ENCODE data around the gene ASCC1. TPM values are rescaled to one million over a fixed set of nuclear protein-coding genes. Genes with fewer than 3 reads are reported as not detected.

Gene ASCC1
- total RNA-seq, 1 donor from 2014 or later = 21.4 TPM

DNA sequence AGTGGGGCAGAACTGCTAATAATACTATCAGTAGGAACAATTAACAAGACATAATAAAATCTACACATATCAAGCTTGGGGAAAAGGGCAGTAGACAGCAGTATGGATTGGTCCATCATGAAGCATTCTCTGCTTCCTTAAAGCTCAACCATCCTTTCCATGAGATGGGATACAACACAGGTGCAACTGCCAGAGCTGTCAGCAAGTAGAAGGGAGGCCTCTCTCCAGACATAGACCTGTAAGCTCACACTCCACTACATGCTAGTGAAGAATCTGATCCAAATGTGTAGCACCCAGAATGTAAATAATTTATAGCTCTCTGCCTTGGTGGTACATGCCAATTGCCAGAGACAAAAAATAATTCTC is 41.8 kb downstream of the ASCC1 start:
- no peak overlapping the region for H3K9ac ChIP-seq (ENCODE audit: low read depth in 1 of 3, low read length in 3 of 3)
- no peak overlapping the region for H3K4me3 ChIP-seq (ENCODE audit: low read length in 3 of 3)
- no peaks in the 10 kb centered on the region for H3K9me3 ChIP-seq (ENCODE audit: control insufficient read depth in 3 of 3, low read length in 3 of 3)
- H3K27me3 ChIP-seq (ENCODE audit: control insufficient read depth in 3 of 3, insufficient read depth in 3 of 3, low read length in 3 of 3) = no peaks in the 10 kb centered on the region
- H3K36me3 ChIP-seq (ENCODE audit: control insufficient read depth in 3 of 3, insufficient read depth in 3 of 3, low read length in 3 of 3) = peaks cover 4 to 5% (median 5%) of the 10 kb centered on the region in 3 donors
- H3K27ac ChIP-seq (ENCODE audit: low read depth, low read length) = no peak overlapping the region
- H3K4me1 ChIP-seq (ENCODE audit: control insufficient read depth in 3 of 3, insufficient read depth in 3 of 3, low read length in 3 of 3) = peaks cover 0 to 3% (median 0%) of the 10 kb centered on the region in 3 donors

DNA sequence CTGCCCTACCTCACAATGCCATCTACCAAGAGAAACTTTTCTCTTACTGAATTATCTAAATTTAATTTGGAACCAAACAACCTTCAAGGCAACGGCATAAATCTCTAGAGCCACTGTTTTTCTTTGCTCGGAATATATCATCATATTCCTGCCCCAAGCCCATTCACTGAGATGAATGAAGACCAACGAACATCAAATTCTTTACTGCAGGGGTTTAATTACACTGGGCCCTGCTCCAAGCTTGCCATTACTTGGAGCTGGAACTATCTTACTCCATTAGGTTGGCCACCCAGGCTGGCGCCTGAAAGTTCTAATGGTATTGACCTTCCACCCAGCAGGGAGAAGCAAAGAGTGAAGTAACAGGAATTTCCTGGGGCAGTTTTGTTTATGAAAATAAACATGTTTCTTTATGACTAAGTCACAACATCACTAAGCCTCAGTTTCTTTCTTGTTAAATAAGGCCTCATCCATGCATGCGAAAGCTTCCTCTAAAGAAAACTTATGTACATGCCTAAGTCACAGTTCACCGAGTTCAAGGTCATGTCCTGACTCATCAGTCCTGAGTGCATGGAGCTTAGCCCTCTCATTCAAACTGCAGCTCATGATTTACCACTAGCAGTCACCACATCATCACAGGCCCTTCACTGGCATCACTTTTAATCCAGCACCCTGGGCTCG is 42.3 kb downstream of the ASCC1 start:
- no peak overlapping the region for H3K27ac ChIP-seq (ENCODE audit: low read depth, low read length)
- H3K4me3 ChIP-seq (ENCODE audit: low read length in 3 of 3) = no peak overlapping the region
- H3K9ac ChIP-seq (ENCODE audit: low read depth in 1 of 3, low read length in 3 of 3) = no peak overlapping the region
- H3K9me3 ChIP-seq (ENCODE audit: control insufficient read depth in 3 of 3, low read length in 3 of 3) = no peaks in the 10 kb centered on the region
- H3K36me3 ChIP-seq (ENCODE audit: control insufficient read depth in 3 of 3, insufficient read depth in 3 of 3, low read length in 3 of 3) = peaks cover 0 to 5% (median 4%) of the 10 kb centered on the region in 3 donors
- H3K4me1 ChIP-seq (ENCODE audit: control insufficient read depth in 3 of 3, insufficient read depth in 3 of 3, low read length in 3 of 3) = peaks cover 0 to 3% (median 0%) of the 10 kb centered on the region in 3 donors
- H3K27me3 ChIP-seq (ENCODE audit: control insufficient read depth in 3 of 3, insufficient read depth in 3 of 3, low read length in 3 of 3) = no peaks in the 10 kb centered on the region

DNA sequence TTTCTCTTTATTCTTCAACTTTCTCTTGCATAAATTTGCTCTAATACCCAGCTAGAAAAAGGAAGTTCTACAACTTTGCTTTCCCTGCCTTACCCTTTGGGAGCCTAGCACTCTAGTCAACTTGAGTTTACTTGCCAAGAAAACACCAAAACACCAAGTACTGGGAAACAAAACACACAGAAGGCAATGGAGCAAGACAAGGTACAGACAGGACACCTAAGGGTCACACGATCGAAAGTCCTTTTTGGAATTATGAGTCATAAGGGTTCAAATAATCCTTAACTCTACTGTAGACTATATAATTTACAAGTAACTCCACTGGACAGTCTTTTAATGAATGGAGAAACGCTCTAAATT is 42.8 kb downstream of the ASCC1 start:
- H3K4me3 ChIP-seq (ENCODE audit: low read length in 3 of 3) = no peak overlapping the region
- H3K4me1 ChIP-seq (ENCODE audit: control insufficient read depth in 3 of 3, insufficient read depth in 3 of 3, low read length in 3 of 3) = peaks cover 0 to 3% (median 0%) of the 10 kb centered on the region in 3 donors
- H3K27ac ChIP-seq (ENCODE audit: low read depth, low read length) = no peak overlapping the region
- no peaks in the 10 kb centered on the region for H3K9me3 ChIP-seq (ENCODE audit: control insufficient read depth in 3 of 3, low read length in 3 of 3)
- H3K36me3 ChIP-seq (ENCODE audit: control insufficient read depth in 3 of 3, insufficient read depth in 3 of 3, low read length in 3 of 3) = peaks cover 0 to under 1% (median under 1%) of the 10 kb centered on the region in 3 donors
- H3K9ac ChIP-seq (ENCODE audit: low read depth in 1 of 3, low read length in 3 of 3) = no peak overlapping the region
- H3K27me3 ChIP-seq (ENCODE audit: control insufficient read depth in 3 of 3, insufficient read depth in 3 of 3, low read length in 3 of 3) = no peaks in the 10 kb centered on the region

DNA sequence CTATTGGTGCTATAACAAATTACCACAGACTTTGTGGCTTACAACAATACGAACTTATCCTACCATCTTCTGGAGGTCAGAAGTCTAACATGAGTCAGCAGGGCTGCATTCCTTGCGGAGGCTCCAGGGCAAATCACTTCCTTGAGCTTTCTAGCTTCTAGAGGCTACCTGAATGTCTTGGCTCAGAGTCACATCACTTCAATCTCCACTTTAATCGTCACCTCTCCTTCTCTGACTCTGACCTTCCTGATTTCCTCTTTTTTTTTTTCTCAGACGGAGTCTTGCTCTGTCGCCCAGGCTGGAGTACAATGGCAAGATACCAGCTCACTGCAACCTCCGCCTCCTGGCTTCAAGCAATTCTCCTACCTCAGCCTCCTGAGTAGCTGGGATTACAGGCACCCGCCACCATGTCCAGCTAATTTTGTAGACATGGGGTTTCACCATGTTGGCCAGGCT is 44.9 kb downstream of the ASCC1 start:
- no peak overlapping the region for H3K27ac ChIP-seq (ENCODE audit: low read depth, low read length)
- no peak overlapping the region for H3K9ac ChIP-seq (ENCODE audit: low read depth in 1 of 3, low read length in 3 of 3)
- no peaks in the 10 kb centered on the region for H3K27me3 ChIP-seq (ENCODE audit: control insufficient read depth in 3 of 3, insufficient read depth in 3 of 3, low read length in 3 of 3)
- no peaks in the 10 kb centered on the region for H3K9me3 ChIP-seq (ENCODE audit: control insufficient read depth in 3 of 3, low read length in 3 of 3)
- H3K4me1 ChIP-seq (ENCODE audit: control insufficient read depth in 3 of 3, insufficient read depth in 3 of 3, low read length in 3 of 3) = no peaks in the 10 kb centered on the region
- no peak overlapping the region for H3K4me3 ChIP-seq (ENCODE audit: low read length in 3 of 3)
- H3K36me3 ChIP-seq (ENCODE audit: control insufficient read depth in 3 of 3, insufficient read depth in 3 of 3, low read length in 3 of 3) = no peaks in the 10 kb centered on the region

DNA sequence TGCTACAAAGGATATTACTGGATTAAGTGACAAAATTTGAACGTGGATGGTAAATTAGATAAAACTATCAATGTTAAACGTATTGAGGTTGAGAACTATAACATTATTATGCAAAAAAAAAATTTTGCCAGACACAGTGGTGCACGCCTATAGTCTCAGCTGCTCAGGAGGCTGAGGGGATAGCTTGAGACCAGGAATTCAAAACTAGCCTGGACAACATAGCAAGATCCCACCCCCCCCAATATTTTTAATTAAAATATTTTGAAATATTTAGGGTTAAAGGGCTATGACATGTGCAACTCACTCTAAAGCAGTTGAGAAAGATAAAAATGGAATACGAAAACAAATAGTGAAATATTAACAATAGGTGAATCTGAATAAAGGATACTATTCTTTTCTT is 45.3 kb downstream of the ASCC1 start:
- Histone ChIP-seq H3K27ac (ENCODE audit: low read depth, low read length) (no peak overlapping the region), H3K4me1 (ENCODE audit: control insufficient read depth in 3 of 3, insufficient read depth in 3 of 3, low read length in 3 of 3) (no peaks in the 10 kb centered on the region)

DNA sequence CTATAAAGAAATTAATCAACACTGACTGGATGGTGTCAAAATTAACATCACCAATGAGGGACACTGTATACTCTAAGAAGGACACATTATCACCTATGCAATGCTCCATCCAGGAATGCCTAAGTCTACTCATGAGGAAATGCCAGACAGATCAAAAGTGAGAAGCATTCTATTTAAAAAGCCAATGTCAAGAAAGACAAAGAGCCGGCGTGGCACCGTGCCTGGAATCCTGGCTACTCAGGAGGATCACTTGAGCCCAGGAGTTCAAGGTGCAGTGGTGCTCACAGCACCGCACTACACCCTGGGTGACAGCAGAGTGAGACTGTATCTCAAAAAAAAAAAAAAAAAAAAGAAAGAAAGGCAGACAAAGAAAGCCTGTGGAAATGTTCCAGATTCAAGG is 45.8 kb downstream of the ASCC1 start:
- Histone ChIP-seq H3K4me3 (ENCODE audit: low read length in 3 of 3) (no peak overlapping the region), H3K27me3 (ENCODE audit: control insufficient read depth in 3 of 3, insufficient read depth in 3 of 3, low read length in 3 of 3) (no peaks in the 10 kb centered on the region), H3K36me3 (ENCODE audit: control insufficient read depth in 3 of 3, insufficient read depth in 3 of 3, low read length in 3 of 3) (no peaks in the 10 kb centered on the region), H3K9me3 (ENCODE audit: control insufficient read depth in 3 of 3, low read length in 3 of 3) (no peaks in the 10 kb centered on the region), H3K4me1 (ENCODE audit: control insufficient read depth in 3 of 3, insufficient read depth in 3 of 3, low read length in 3 of 3) (no peaks in the 10 kb centered on the region), H3K27ac (ENCODE audit: low read depth, low read length) (no peak overlapping the region), H3K9ac (ENCODE audit: low read depth in 1 of 3, low read length in 3 of 3) (no peak overlapping the region)

More for the DNA sequence above, 45.3 kb downstream of the ASCC1 start:
- Histone ChIP-seq H3K36me3 (ENCODE audit: control insufficient read depth in 3 of 3, insufficient read depth in 3 of 3, low read length in 3 of 3) (no peaks in the 10 kb centered on the region), H3K4me3 (ENCODE audit: low read length in 3 of 3) (no peak overlapping the region), H3K9ac (ENCODE audit: low read depth in 1 of 3, low read length in 3 of 3) (no peak overlapping the region), H3K27me3 (ENCODE audit: control insufficient read depth in 3 of 3, insufficient read depth in 3 of 3, low read length in 3 of 3) (no peaks in the 10 kb centered on the region), H3K9me3 (ENCODE audit: control insufficient read depth in 3 of 3, low read length in 3 of 3) (no peaks in the 10 kb centered on the region)

DNA sequence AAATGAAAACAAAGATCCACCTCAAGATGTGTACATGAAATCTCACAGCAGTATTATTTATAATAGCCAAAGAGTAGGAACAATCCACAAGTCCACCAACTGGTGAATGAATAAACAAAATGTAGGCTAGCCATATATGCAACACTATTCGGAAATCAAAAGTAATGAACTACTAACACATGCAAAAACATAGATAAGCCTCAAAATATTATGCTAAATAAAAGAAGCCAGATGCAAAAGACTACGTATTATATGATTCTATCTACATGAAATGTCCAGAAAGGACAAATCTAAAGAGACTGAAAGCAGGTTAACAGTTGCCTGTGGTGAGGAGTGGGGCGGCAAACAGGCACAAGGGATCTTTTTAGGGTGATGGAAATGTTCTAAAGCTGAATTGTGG is 49.0 kb downstream of the ASCC1 start:
- Histone ChIP-seq H3K27me3 (ENCODE audit: control insufficient read depth in 3 of 3, insufficient read depth in 3 of 3, low read length in 3 of 3) (no peaks in the 10 kb centered on the region), H3K4me3 (ENCODE audit: low read length in 3 of 3) (no peak overlapping the region), H3K27ac (ENCODE audit: low read depth, low read length) (no peak overlapping the region), H3K9me3 (ENCODE audit: control insufficient read depth in 3 of 3, low read length in 3 of 3) (no peaks in the 10 kb centered on the region), H3K36me3 (ENCODE audit: control insufficient read depth in 3 of 3, insufficient read depth in 3 of 3, low read length in 3 of 3) (no peaks in the 10 kb centered on the region), H3K9ac (ENCODE audit: low read depth in 1 of 3, low read length in 3 of 3) (no peak overlapping the region), H3K4me1 (ENCODE audit: control insufficient read depth in 3 of 3, insufficient read depth in 3 of 3, low read length in 3 of 3) (peaks cover 0 to 6% (median 0%) of the 10 kb centered on the region in 3 donors)

DNA sequence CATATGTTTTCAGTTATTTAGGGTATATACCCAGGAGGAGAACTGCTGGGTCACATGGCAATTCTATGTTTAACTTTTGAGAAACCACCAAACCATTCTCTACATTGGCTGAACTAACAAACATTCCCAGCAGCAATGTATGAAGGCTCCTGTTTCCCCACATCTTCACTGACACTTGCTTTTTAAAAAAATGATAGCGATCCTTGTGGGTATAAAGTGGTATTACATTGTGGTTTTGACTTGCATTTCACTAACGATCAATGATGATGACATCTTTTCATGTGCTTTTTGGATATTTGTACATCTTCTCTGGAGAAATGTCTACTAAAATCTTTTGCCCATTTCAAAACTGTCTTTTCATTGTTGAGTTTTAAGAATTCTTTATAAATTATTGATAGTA is 51.5 kb downstream of the ASCC1 start:
- peaks cover 0 to 7% (median 0%) of the 10 kb centered on the region in 3 donors for H3K36me3 ChIP-seq (ENCODE audit: control insufficient read depth in 3 of 3, insufficient read depth in 3 of 3, low read length in 3 of 3)
- no peaks in the 10 kb centered on the region for H3K27me3 ChIP-seq (ENCODE audit: control insufficient read depth in 3 of 3, insufficient read depth in 3 of 3, low read length in 3 of 3)
- H3K9me3 ChIP-seq (ENCODE audit: control insufficient read depth in 3 of 3, low read length in 3 of 3) = no peaks in the 10 kb centered on the region
- H3K9ac ChIP-seq (ENCODE audit: low read depth in 1 of 3, low read length in 3 of 3) = no peak overlapping the region
- H3K4me3 ChIP-seq (ENCODE audit: low read length in 3 of 3) = no peak overlapping the region
- H3K4me1 ChIP-seq (ENCODE audit: control insufficient read depth in 3 of 3, insufficient read depth in 3 of 3, low read length in 3 of 3) = peaks cover 0 to 6% (median 0%) of the 10 kb centered on the region in 3 donors
- H3K27ac ChIP-seq (ENCODE audit: low read depth, low read length) = no peak overlapping the region

DNA sequence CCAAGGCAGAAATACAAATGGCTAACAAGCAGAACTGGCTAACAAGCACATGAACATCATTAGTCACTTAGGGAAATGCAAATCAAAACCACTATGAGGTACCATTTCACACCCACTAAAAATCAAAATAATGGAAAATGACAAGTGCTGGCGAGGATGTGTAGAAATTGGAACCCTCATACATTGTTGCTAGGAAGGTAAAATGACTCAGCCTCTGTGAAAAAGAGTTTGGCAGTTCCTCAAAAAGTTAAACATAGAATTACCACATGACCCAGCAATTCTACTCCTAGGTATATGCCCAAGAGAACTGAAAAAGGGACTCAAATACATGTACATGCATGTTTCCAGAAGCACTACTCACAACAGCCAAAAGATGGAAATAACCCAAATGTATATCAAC is 53.1 kb downstream of the ASCC1 start:
- H3K36me3 ChIP-seq (ENCODE audit: control insufficient read depth in 3 of 3, insufficient read depth in 3 of 3, low read length in 3 of 3) = peaks cover 0 to 10% (median 0%) of the 10 kb centered on the region in 3 donors
- no peak overlapping the region for H3K4me3 ChIP-seq (ENCODE audit: low read length in 3 of 3)
- peaks cover 0 to 6% (median 0%) of the 10 kb centered on the region in 3 donors for H3K4me1 ChIP-seq (ENCODE audit: control insufficient read depth in 3 of 3, insufficient read depth in 3 of 3, low read length in 3 of 3)
- H3K27ac ChIP-seq (ENCODE audit: low read depth, low read length) = no peak overlapping the region
- no peak overlapping the region for H3K9ac ChIP-seq (ENCODE audit: low read depth in 1 of 3, low read length in 3 of 3)
- no peaks in the 10 kb centered on the region for H3K9me3 ChIP-seq (ENCODE audit: control insufficient read depth in 3 of 3, low read length in 3 of 3)
- no peaks in the 10 kb centered on the region for H3K27me3 ChIP-seq (ENCODE audit: control insufficient read depth in 3 of 3, insufficient read depth in 3 of 3, low read length in 3 of 3)

DNA sequence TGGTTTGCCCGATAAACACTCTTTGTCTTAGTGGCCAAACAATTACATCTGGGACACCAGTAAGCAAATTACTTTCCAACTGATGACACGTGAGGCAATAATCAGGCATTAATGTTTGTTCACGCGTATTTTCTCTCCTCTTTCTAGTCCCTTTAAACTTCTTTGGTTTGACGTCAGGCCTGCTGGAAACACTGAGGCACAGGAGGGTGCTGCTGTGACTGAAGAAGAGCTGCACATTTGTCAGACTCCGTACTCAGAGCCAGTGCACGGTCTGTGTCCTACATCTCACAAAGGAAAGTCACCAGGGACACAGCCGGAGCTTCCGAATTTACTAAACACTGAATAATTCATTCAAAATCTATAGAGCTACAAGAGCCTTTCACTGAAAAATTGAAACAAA is 57.9 kb downstream of the ASCC1 start:
- Histone ChIP-seq H3K9ac (ENCODE audit: low read depth in 1 of 3, low read length in 3 of 3) (no peak overlapping the region), H3K9me3 (ENCODE audit: control insufficient read depth in 3 of 3, low read length in 3 of 3) (no peaks in the 10 kb centered on the region), H3K4me3 (ENCODE audit: low read length in 3 of 3) (no peak overlapping the region), H3K4me1 (ENCODE audit: control insufficient read depth in 3 of 3, insufficient read depth in 3 of 3, low read length in 3 of 3) (peaks cover 0 to 4% (median 0%) of the 10 kb centered on the region in 3 donors), H3K36me3 (ENCODE audit: control insufficient read depth in 3 of 3, insufficient read depth in 3 of 3, low read length in 3 of 3) (peaks cover 0 to 11% (median 0%) of the 10 kb centered on the region in 3 donors), H3K27me3 (ENCODE audit: control insufficient read depth in 3 of 3, insufficient read depth in 3 of 3, low read length in 3 of 3) (no peaks in the 10 kb centered on the region), H3K27ac (ENCODE audit: low read depth, low read length) (no peak overlapping the region)

Measured in skeletal muscle tissue (tissue), 4 donors.